HEK293 (cell line): ENCODE measurements around the gene ZNF189.

ENCODE experiments used
- CTCF ChIA-PET: fragments of 350-600 bp; formaldehyde crosslinking; extraction: SDS; loops from one replicate; lab custom pipeline; 2021; ENCODE audit warnings: antibody characterized with exemption; lab: Yijun Ruan, JAX
- POLR2A ChIA-PET: fragments of 300-600 bp; formaldehyde crosslinking; extraction: SDS; loops from one replicate; lab custom pipeline; 2020; ENCODE audit warnings: antibody characterized with exemption, inconsistent platforms; lab: Yijun Ruan, JAX
- H3K27ac ChIP-seq: fragments of 200-500 bp; sonication (Bioruptor generic); 2 replicates; pipeline ENCODE4 v1.5.1; 2014; ENCODE audit warnings: low read depth, low read length, control low read depth, inconsistent platforms; ENCODE audit errors: extremely low read depth
- H3K36me3 ChIP-seq, 2 experiments: fragments of 200-500 bp in 1 of 2; sonication (Bioruptor generic) in 1 of 2; 1 replicate in 1 of 2; 2 replicates in 1 of 2; pipeline ENCODE4 v1.5.1; 2014 to 2017; ENCODE audit warnings: inconsistent platforms in 2 of 2, low read length in 2 of 2; ENCODE audit not compliant: control insufficient read depth in 2 of 2, insufficient read depth in 1 of 2
- H3K4me1 ChIP-seq: fragments of 200-500 bp; sonication (Bioruptor generic); 2 replicates; pipeline ENCODE4 v1.5.1; 2014; ENCODE audit warnings: mild to moderate bottlenecking, low read length, inconsistent platforms; ENCODE audit not compliant: control insufficient read depth, insufficient read depth
- H3K4me3 ChIP-seq: 2 replicates; pipeline ENCODE4 v1.5.1; 2011; ENCODE audit warnings: low read depth, mild to moderate bottlenecking, control low read depth, low read length, moderate library complexity
- H3K9me3 ChIP-seq: fragments of 200-500 bp; sonication (Bioruptor generic); 2 replicates; pipeline ENCODE4 v1.5.1; 2014; ENCODE audit warnings: low read depth, low read length, inconsistent platforms; ENCODE audit not compliant: control insufficient read depth, insufficient read depth
- GLI2 ChIP-seq: fragments of 450-650 bp; formaldehyde crosslinking; IDR thresholded peaks from 2 replicates; pipeline ENCODE4; 2017; ENCODE audit warnings: missing biosample characterization, missing genetic modification characterization, low read depth, borderline replicate concordance
- GLIS2 ChIP-seq: fragments of 450-650 bp; formaldehyde crosslinking; IDR thresholded peaks from 2 replicates; pipeline ENCODE4 v1.5.1; 2016; ENCODE audit warnings: missing biosample characterization, missing genetic modification characterization
- OSR2 ChIP-seq: fragments of 450-650 bp; formaldehyde crosslinking; IDR thresholded peaks from 2 replicates; pipeline ENCODE4 v1.5.1; 2016; ENCODE audit warnings: missing biosample characterization, missing genetic modification characterization
- OVOL3 ChIP-seq: fragments of 450-650 bp; formaldehyde crosslinking; IDR thresholded peaks from 2 replicates; pipeline ENCODE4 v1.5.1; 2016; ENCODE audit warnings: missing biosample characterization, missing genetic modification characterization
- SP7 ChIP-seq: fragments of 450-650 bp; formaldehyde crosslinking; IDR thresholded peaks from 2 replicates; pipeline ENCODE4 v1.5.1; 2016; ENCODE audit warnings: missing biosample characterization, missing genetic modification characterization
- TCF7L2 ChIP-seq: IDR thresholded peaks from 2 replicates; pipeline ENCODE4 v1.6.1; 2011; ENCODE audit warnings: low read depth, mild to moderate bottlenecking, inconsistent platforms, low read length, moderate library complexity, borderline replicate concordance
- WT1 ChIP-seq: fragments of 450-650 bp; formaldehyde crosslinking; IDR thresholded peaks from 2 replicates; pipeline ENCODE4 v1.5.1; 2016; ENCODE audit warnings: missing biosample characterization, missing genetic modification characterization
- ZBTB17 ChIP-seq: fragments of 450-650 bp; formaldehyde crosslinking; IDR thresholded peaks from 2 replicates; pipeline ENCODE4 v1.5.1; 2016; ENCODE audit warnings: missing biosample characterization, missing genetic modification characterization
- ZFP69B ChIP-seq: fragments of 450-650 bp; formaldehyde crosslinking; IDR thresholded peaks from 2 replicates; pipeline ENCODE4 v1.5.1; 2016; ENCODE audit warnings: missing biosample characterization, missing genetic modification characterization
- ZNF175 ChIP-seq: fragments of 450-650 bp; formaldehyde crosslinking; IDR thresholded peaks from 2 replicates; pipeline ENCODE4 v1.5.1; 2016; ENCODE audit warnings: missing biosample characterization, missing genetic modification characterization
- ZNF214 ChIP-seq: fragments of 450-650 bp; formaldehyde crosslinking; IDR thresholded peaks from 2 replicates; pipeline ENCODE4 v1.5.1; 2017; ENCODE audit warnings: missing biosample characterization, mild to moderate bottlenecking, missing genetic modification characterization, borderline replicate concordance
- ZNF266 ChIP-seq: fragments of 450-650 bp; formaldehyde crosslinking; IDR thresholded peaks from 2 replicates; pipeline ENCODE4 v1.5.1; 2016; ENCODE audit warnings: missing biosample characterization, missing genetic modification characterization, low read depth
- ZNF292 ChIP-seq: fragments of 450-650 bp; formaldehyde crosslinking; IDR thresholded peaks from 2 replicates; pipeline ENCODE4 v1.5.1; 2016; ENCODE audit warnings: low read depth, missing biosample characterization, missing genetic modification characterization, borderline replicate concordance
- ZNF521 ChIP-seq: fragments of 450-650 bp; formaldehyde crosslinking; IDR thresholded peaks from 2 replicates; pipeline ENCODE4 v1.5.1; 2017; ENCODE audit warnings: missing biosample characterization, mild to moderate bottlenecking, missing genetic modification characterization
- ZNF660 ChIP-seq: fragments of 450-650 bp; IDR thresholded peaks from 2 replicates; pipeline ENCODE4 v1.5.1; 2018; ENCODE audit warnings: missing biosample characterization, mild to moderate bottlenecking, missing genetic modification characterization
- ZNF664 ChIP-seq: fragments of 450-650 bp; formaldehyde crosslinking; IDR thresholded peaks from 2 replicates; pipeline ENCODE4 v1.5.1; 2016; ENCODE audit warnings: missing biosample characterization, missing genetic modification characterization
- ZNF670 ChIP-seq: fragments of 450-650 bp; formaldehyde crosslinking; IDR thresholded peaks from 2 replicates; pipeline ENCODE4 v1.5.1; 2016; ENCODE audit warnings: missing biosample characterization, missing genetic modification characterization, low read depth
- ZSCAN4 ChIP-seq: fragments of 450-650 bp; formaldehyde crosslinking; IDR thresholded peaks from 2 replicates; pipeline ENCODE4 v1.5.1; 2017; ENCODE audit warnings: missing biosample characterization, missing genetic modification characterization
- TF ChIP-seq, protein P1 (sequence below): fragments of 450-650 bp; formaldehyde crosslinking; IDR thresholded peaks from 2 replicates; pipeline ENCODE4; 2016; ENCODE audit warnings: missing biosample characterization, missing genetic modification characterization

ZNF189 gene

GRCh38 chr9:101429736-101430135 is 31.1 kb downstream of the ZNF189 start (continued):
- TF ChIP-seq ZNF175 (tag by site-specific recombination) (no peak), ZNF214 (no peak), GLIS2 (no peak), GLI2 (no peak), ZBTB17 (tag by site-specific recombination) (no peak), ZNF266 (no peak), OSR2 (tag by site-specific recombination) (no peak), ZNF292 (tag by site-specific recombination) (no peak), TCF7L2 (no peak)
- TF ChIP-seq, all 188 proteins: peak for 0

GRCh38 chr9:101432171-101432570 is 33.5 kb downstream of the ZNF189 start:
- ChIA-PET POLR2A (no interaction called here), CTCF (interaction anchor here (0.7 to 1.7 kb wide), 5 partner anchors 11 to 107 kb away, joined by 3 to 14 read pairs (median 5); no protein-coding TSS in a partner anchor)
- TF ChIP-seq ZNF660 (tag by site-specific recombination) (no peak), ZNF670 (no peak), ZSCAN4 (tag by site-specific recombination) (no peak), SP7 (tag by site-specific recombination) (no peak), OSR2 (tag by site-specific recombination) (no peak), ZNF521 (tag by site-specific recombination) (no peak), WT1 (tag by site-specific recombination) (no peak), OVOL3 (tag by site-specific recombination) (no peak), ZFP69B (tag by site-specific recombination) (no peak)
- TF ChIP-seq, protein P1, sequence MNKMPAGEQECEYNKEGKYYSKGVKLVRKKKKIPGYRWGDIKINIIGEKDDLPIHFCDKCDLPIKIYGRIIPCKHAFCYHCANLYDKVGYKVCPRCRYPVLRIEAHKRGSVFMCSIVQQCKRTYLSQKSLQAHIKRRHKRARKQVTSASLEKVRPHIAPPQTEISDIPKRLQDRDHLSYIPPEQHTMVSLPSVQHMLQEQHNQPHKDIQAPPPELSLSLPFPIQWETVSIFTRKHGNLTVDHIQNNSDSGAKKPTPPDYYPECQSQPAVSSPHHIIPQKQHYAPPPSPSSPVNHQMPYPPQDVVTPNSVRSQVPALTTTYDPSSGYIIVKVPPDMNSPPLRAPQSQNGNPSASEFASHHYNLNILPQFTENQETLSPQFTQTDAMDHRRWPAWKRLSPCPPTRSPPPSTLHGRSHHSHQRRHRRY (tag by site-specific recombination), result no peak
- H3K36me3 ChIP-seq, result no peaks in the 10 kb centered on the region
- H3K4me3 ChIP-seq, result no peak overlapping the region
- H3K9me3 ChIP-seq, result no peaks in the 10 kb centered on the region
- no peaks in the 10 kb centered on the region for H3K4me1 ChIP-seq
- H3K27ac ChIP-seq, result no peak overlapping the region

GRCh38 chr9:101432740-101433139 is 34.1 kb downstream of the ZNF189 start:
- no peaks in the 10 kb centered on the region for H3K4me1 ChIP-seq
- H3K9me3 ChIP-seq, result no peaks in the 10 kb centered on the region
- no peaks in the 10 kb centered on the region for H3K36me3 ChIP-seq
- no peak for TF ChIP-seq ZNF664 (tag by site-specific recombination)
- POLR2A ChIA-PET, result no interaction called here
- H3K4me3 ChIP-seq, result no peak overlapping the region
- CTCF ChIA-PET, result interaction anchor here (1.1 to 1.7 kb wide), 3 partner anchors 11 to 97 kb away, joined by 4 to 14 read pairs (median 6); no protein-coding TSS in a partner anchor
- no peak overlapping the region for H3K27ac ChIP-seq

DNA sequence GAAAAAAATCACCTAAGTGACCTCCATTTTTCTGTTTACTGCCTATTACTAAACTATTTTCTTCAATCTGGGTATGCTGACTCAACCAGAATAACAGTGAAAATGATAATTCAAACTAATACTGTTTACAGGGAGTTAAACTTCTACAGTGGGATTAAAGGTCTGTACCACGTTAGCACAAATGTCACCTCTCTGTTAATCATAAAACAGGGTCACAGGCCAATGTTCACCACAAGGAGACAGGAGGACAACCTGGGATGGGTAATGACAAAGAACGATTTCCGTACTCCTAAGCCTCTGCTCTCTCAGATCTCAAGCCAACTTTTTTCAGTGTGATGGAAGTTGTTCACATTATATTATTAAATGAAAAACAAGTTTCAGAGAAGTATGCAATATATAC is 34.6 kb downstream of the ZNF189 start:
- TF ChIP-seq ZNF266, result no peak
- H3K9me3 ChIP-seq, result no peaks in the 10 kb centered on the region
- H3K36me3 ChIP-seq, result no peaks in the 10 kb centered on the region
- H3K4me3 ChIP-seq, result no peak overlapping the region
- CTCF ChIA-PET, result interaction anchor here (0.6 to 1.7 kb wide), 3 partner anchors 16 to 200 kb away, joined by 4 to 14 read pairs (median 6); no protein-coding TSS in a partner anchor
- POLR2A ChIA-PET, result no interaction called here
- H3K27ac ChIP-seq, result no peak overlapping the region
- H3K4me1 ChIP-seq, result no peaks in the 10 kb centered on the region
